T-helper 1 cell (primary cell): Measurements from ENCODE around the gene GJD3.
"Not testable (repeated sequence)": the region's sequence is repeated elsewhere in the genome, so short reads cannot be mapped to it uniquely, and the experiment has no call there.

Experiments
- DNase-seq, 5 donors: peaks; one replicate each; pipeline ENCODE4 v3.0.0-alpha.2; 2012 to 2020
- total RNA-seq, 4 donors: gene quantifications; one replicate each; lab custom pipeline; 2026; lab: John Stamatoyannopoulos, UW

Gene GJD3, protein sequence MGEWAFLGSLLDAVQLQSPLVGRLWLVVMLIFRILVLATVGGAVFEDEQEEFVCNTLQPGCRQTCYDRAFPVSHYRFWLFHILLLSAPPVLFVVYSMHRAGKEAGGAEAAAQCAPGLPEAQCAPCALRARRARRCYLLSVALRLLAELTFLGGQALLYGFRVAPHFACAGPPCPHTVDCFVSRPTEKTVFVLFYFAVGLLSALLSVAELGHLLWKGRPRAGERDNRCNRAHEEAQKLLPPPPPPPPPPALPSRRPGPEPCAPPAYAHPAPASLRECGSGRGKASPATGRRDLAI
- 0 to 0.08 (median 0) reads per million in 4 donors for total RNA-seq

DNA sequence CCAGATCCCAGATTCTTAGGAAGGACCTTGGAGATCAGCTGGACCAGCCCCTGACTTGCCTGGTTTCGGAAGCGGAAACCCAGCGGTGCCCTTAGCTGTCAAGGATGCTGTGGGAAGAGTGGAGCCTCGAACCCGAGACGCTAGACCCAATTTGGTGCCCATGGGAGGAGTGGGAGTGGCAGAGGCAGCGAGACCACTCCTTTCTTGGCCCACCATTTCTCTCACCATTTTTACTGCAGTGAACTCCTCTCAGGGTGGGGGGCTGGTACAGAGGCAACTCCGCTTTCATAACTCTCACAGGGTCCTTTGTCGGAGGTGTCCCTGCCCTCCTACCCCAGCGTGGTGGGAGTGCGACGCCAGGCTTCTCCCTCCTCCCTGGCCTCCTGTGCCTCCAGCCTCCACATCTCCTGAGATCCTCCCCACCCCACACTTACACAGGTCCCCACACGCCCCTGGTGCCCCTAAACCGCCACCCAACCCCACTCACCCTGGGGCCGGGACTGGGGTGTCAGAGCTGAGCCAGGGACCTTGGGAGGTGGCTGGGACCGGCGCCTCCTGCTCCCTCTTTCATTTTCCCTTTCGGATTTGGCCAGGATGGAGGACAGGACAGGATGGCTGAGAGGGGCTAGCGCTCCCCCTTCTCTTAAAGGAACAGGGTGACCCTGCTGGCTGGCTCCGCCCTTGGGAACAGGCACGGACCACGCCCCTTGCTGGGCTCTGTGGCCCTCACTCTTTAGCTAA lies at the start of gene GJD3:
TSS of gene GJD3 (minus strand) at position 617 of the 741 bp plus-strand sequence. CDS start 922 bp downstream, outside the sequence.
- DNase-seq = no peak

DNA sequence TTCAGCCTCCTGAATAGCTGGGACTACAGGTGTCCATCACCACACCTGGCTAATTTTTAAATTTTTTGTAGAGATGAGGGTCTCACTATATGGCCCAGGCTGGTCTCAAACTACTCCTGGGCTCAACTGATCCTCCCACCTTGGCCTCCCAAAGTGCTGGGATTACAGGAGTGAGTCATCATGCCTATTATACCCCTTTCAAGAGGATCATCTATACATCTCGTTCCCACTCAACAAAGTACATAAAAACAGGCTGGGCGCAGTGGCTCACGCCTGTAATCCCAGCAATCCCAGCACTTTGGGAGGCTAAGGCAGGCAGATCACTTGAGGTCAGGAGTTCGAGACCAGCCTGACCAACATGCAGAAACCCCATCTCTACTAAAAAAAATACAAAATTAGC lies 49.8 kb upstream of the GJD3 start:
- DNase-seq = not testable (repeated sequence)

DNA sequence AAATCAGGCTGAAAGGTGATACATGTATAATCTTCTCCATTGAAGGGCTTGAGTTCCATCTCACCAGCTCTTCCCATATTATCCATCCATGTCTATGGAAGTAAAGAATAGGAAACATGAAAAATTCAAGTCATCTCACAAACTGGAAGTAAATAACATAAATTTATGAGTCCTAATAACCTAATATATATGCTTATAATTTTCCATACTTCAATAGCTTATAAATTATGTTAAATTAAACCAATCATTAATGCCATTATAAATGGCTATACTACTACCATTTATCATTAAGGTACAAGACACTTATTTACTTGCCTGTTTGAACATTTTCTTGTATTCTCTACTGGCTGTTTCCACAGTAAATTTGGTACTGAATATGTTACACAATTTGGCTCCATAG lies 48.3 kb upstream of the GJD3 start:
- no peak for DNase-seq

DNA sequence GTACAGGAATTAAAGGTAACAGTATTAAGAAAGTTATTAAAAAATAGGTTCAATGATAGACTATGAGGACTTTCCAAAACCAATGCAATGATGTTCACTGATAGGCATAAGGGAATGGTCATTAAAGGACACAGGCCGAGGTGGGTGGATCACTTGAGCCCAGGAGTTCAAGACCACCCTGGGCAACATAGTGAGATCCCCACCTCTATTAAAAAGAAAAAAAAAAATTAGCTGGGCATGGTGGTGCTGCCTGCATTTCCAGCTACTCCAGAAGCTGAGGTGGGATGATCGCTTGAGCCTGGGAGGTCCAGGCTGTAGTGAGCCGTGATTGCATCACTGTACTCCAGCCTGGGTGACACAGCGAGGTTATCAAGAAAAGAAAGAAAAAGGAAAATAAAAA lies 47.3 kb upstream of the GJD3 start:
- DNase-seq = no peak

DNA sequence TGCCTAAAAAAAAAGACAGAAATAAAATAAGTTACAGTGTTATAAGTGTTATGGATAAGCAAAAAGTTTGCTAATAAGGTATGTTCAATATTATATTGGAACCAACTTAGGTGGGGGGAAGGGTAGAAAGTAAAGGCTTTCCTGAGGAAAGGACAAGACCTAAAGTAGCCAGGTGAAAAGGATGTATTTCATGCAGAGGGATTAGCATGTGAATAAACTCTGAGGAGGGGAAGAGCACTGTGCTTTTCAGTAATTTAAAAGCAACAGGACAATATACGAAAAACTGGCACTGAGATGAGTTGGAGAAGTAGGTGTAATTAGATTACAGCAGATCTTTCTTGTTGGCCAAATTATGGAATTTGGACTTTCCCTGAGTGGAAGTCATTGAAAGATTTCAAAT lies 45.5 kb upstream of the GJD3 start:
- DNase-seq = no peak

DNA sequence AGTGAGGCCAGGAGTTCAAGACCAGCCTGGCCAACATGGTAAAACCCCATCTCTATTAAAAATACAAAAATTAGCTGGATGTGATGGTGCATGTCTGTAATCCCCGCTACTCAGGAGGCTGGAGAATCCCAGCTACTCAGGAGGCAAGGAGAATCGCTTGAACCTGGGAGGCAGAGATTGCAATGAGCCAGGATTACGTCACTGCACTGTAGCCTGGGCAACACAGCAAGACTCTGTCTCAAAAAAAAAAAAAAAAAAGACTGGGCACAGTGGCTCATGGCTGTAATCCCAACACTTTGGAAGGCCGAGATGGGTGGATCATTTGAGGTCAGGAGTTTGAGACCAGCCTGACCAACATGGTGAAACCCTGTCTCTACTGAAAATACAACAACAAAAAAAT lies 45.0 kb upstream of the GJD3 start:
- not testable (repeated sequence) for DNase-seq

DNA sequence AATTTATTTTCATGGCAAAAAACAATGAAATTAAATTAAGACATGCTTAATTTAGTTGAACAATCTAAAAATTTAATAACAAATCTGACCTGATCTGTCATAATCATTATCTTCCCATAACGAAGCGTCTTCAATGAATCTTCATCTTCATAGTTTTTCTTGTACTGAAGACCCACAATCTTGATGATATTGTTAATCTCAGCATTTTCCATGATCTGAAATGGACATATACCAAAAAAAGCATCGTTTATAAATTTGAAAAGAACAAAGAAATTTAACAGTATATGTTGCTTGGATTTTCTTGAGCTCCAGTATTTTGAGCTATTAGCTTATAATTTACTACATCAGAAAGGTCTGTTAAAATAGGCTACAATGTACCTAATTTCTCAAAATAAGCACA lies 42.9 kb upstream of the GJD3 start:
- no peak for DNase-seq

DNA sequence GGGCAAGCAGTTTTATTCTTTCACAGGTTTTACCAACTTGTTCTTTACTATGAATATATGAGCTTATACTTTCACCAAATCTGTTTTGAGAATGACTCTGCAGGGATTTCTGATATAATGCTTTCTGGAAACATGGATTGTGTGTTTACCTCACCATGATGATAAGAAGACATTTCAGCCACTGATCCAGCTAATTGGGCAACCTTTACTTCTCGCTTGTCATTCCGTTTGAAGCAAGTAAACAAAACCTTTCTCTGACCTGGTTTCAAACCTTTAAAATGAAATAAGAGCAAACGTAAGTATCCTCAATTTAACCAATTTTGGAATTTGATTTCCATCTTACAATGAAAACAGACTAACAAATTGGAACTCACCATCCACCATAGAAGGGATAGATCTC lies 39.5 kb upstream of the GJD3 start:
- DNase-seq = no peak

DNA sequence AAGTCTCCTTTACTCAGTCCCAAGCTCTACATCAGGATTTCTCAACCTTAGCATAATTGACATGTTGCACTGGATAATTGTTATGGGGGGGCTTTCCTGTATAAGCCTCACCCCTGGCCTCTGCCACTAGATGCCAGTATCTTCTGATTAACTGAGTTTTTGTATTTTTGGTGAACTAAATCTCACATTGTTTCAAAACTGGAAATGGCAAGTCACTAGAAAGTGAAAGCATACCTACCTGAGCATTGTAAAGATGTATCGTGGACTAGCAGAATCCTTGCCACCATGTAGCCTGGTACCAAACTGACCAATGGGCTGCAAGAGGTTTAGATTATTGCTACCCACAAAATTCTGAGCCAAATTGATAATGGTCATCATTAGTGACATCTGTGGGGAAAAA lies 38.1 kb upstream of the GJD3 start:
- no peak for DNase-seq

DNA sequence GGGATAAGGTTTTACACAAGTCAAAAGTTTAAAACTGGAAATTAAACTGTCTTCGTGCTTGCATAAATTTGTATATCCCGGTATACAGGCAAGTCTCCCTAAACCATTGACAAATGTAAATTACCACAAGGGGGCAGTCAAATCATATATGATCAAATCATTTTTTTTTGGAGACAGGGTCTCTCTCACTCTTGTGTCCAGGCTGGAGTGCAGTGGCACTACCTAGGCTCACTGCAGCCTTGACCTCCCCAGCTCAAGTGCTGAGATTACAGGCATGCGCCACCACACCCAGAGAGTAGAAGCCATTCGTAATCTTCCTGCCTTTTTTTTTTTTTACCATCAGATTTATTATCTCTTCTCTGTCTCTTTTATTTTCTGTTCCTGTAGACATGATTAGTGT lies 34.6 kb upstream of the GJD3 start:
- peak in 1 of 5 donors; percentile 49 for DNase-seq

DNA sequence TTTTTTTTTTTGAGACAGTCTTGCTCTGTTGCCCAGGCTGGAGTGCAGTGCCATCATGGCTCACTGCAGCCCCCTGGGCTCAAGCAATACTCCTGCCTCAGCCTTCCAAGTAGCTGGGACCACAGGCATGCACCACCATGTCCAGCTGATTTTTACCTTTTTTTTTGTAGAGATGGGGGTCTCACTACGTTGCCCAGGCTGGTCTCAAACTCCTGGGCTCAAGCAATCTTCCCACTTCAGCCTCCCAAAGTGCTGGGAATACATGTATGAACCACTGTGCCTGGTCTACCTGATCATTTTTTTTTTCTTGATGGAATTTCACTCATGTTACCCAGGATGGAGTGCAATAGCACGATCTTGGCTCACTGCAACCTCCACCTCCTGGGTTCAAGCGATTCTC lies 22.0 kb upstream of the GJD3 start:
- not testable (repeated sequence) for DNase-seq

DNA sequence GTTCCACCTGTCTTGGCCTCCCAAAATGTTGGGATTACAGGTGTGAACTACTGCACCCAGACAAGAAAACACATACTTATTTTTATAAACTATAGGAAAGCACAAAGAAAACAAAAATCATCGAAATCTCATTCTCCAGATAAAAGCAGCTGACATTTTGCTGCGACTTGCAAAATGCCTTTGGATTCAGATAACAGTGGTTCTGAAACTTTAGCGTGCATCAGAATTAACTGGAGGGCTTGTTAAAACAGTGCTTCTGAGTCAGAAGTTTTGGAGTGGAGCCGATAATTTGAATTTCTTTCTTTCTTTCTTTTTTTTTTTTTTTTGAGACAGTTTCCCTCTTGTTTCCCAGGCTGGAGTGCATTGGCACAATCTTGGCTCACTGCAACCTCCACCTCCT lies 17.7 kb upstream of the GJD3 start:
- DNase-seq = no peak

DNA sequence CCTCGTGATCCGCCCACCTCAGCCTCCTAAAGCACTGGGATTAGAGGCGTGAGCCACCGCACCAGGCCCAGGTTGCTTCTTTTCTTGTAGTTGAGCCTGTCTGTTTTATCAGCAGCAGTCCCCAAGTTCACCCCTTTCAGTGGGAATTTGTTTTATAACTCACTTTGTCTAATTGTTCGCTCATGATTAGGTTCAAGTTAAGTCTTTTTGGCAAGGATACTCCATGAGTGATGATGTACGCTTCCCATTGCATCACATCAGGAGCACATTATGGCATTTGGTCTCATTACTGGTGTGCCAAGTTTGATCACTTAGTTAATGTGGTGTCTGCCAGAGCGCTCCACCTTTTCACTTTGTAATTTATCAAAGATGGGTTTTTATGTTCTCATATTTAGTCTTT lies 14.4 kb upstream of the GJD3 start:
- DNase-seq = no peak

DNA sequence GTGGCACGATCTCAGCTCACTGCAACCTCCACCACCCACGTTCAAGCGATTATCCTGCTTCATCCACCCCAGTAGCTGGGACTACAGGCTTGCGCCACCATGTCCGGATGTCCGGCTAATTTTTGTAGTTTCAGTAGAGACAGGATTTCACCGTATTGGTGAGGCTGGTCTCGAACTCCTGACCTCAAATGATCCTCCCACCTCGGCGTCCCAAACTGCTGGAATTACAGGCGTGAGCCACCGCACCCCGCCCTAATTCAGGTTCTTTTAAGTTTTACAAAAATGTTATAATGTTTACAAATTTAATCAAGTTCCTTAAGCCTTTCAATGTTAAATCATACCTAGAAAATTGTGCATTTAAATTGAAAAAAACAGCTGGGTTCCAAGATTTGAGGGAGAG lies 13.3 kb upstream of the GJD3 start:
- no peak for DNase-seq

DNA sequence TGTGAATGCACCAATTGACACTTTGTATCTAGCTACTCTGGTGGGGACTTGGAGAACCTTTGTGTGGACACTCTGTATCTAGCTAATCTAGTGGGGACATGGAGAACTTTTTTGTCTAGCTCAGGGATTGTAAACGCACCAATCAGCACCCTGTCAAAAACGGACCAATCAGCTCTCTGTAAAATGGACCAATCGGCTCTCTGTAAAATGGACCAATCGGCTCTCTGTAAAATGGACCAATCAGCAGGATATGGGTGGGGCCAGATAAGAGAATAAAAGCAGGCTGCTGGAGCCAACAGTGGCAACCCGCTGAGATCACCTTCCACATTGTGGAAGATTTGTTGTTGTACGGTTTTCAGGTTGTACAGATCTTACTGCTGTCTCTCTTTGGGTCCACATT lies 12.0 kb upstream of the GJD3 start:
- not testable (repeated sequence) for DNase-seq

DNA sequence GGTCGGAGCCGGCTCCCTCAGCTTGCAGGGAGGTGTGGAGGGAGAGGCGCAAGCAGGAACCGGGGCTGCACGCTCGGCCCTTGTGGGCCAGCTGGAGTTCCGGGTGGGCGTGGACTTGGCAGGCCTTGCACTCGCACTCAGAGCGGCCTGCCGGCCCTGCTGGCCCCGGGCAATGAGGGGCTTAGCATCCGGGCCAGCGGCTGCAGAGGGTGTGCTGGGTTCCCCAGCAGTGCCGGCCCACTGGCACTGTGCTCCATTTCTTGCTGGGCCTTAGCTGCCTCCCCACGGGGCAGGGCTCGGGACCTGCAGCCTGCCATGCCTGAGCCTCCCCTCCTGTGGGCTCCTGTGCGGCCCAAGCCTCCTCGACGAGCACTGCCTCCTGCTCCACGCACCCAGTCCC lies 11.2 kb upstream of the GJD3 start:
- DNase-seq = not testable (repeated sequence)

DNA sequence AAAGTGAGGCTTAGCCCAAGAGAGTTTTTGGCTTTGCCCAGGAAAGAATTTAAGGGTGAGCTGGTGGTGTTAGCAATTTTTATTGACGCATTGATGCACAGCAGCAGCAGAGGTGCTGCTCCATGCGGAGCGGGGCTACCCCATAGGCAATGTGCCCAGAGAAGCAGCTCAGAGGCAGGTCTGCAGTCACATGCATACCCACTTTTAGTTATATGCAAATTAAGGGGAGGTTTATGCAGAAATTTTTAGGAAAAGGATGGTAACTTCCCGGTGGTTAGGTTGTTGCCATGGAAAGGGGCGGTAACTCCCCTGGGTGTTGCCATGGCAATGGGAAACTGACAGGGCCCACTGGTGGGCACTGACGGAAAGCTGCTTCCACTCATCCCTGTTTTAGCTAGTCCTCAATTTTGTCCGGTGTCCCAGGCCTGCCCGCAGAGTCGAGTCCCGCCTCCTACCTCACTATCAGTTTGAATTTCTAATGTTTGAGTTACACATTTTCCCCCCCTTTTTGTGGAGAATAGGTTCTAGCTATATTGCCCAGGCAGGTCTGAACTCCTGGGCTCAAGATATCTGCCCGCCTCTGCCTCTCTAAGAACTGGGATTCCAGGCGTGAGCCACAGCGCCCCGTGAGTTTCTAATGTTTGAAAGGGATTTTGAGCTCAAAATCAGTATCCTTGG lies 10.4 kb upstream of the GJD3 start:
- DNase-seq = no peak

DNA sequence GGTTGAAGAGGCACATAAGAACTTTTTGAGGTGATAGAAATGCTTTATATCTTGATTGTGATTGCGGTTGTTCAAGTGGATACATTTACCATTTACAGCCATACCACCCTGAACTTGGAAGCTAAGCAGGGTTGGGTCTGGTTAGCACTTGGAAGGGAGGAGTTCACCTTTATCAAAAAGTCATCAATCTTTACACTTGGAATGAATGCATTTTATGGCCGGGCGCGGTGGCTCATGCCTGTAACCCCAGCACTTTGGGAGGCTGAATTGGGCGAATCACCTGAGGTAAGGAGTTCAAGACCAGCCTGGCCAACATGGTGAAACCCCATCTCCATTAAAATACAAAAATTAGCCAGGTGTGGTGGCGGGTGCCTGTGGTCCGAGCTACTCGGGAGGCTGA lies 9.5 kb upstream of the GJD3 start:
- DNase-seq = no peak

DNA sequence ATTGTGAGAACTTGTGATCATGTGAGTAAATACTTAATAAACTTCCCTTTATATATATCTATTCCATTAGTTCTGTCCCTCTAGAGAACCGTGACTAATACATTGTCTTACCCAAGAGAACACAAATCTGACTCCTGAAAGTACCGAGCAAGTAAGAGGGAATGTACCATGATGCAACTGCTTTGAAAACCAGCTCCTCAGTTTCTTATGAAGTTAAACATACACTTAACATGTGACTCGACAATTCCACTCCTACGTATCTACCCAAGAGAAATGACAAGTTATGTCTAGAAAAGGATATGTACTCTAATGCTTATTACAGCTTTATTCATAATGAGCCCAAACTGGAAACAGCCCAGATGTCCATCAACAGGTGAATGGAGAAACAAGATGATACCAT lies 8.8 kb upstream of the GJD3 start:
- DNase-seq = no peak

DNA sequence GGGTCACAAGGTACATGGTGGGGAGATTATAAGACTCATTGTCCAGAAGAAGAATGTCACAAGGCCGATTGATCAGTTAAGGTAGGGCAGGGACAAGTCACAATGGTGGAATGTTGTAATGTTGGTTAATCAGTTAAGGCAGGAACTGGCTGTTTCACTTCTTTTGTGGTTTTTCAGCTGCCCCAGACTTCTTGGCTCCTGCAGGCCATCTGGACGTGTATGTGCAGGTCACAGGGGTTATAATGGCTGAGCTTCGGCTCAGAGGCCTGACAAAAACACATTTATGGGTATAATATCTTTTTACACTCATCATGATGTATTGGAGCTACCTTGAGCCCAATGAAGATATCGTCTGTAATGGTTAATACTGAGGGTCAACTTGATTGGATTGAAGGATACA lies 8.1 kb upstream of the GJD3 start:
- not testable (repeated sequence) for DNase-seq

DNA sequence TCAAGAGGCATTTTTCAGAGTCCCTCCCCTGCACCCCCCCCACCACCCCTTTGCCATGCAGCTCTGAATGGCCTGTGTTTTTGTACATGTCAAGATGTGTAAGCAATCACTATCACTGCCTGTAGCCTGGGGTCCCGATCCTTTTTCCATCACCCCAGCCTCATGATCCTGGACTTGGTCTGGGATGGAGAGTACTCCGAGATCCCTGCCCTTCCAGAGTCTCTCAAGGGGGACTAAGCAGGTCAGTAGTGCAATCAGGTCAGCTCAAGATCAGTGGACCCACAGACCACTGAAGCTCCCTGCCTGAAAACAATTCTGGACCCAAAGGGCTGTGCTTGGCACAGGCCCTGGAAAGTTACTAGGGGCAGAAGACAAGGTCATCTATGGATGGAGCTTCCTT lies 7.5 kb upstream of the GJD3 start:
- no peak for DNase-seq

DNA sequence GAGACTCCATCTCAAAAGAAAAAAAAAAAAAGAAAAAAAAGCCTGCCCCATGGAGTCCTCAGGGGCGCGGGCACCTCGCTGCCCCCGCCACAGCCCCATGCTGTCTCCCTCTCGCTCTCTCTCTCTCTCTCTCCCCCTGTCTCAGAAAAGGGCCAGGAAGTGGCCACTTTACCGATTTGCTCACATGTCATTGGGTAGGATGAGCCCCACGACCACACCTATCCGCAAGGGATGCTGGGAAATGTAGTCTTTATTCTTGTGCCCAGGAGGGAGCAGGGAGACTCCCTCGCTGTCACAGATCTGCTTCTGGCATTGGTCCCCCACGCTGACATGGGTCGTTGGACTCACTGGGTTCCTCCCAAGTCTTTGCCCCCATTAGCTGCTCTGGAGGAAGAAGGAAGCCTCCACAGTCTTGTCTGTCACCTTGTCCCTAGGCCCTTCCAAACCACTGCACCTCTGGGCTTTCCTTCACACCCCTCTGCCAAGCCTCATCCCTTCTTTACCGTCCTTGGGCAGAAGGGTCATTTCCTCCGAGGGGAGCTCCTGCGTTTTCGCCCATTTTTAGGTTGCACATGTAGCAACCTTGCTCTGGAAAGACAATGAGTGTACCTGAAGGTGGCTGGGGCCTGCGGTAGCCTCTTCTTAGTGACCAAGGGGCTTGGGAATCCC lies 6.9 kb upstream of the GJD3 start:
- peak in 1 of 5 donors; percentile 47 for DNase-seq

DNA sequence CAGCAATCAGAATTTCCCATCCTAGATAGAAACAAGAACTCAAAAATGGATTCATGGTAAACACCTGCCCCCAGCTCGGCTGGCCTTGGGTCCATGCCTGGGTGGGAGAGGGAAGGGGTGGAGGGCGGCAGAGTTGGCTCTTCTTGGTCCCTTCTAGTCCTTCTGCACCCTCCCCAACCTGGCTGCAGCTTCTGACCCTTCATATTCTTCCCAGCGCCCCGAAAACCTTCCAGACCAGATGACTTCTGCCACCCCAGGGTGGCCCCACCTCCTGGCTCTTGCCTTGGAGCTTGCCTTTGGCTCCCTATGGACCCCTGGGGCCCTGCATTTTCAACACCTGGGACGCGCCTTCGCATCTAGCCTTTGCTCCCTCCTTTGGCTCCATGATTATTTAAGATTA lies 5.4 kb upstream of the GJD3 start:
- no peak for DNase-seq
